GM12801 (cell line): ENCODE results near the gene PDAP1.

ENCODE experiments used
- CTCF ChIP-seq: IDR thresholded peaks from one replicate; pipeline ENCODE4 v1.5.1; 2011; ENCODE audit warnings: control low read depth; ENCODE audit not compliant: insufficient read length; ENCODE audit errors: extremely low read depth

Gene PDAP1

GRCh38 chr7:99408379-99409191 lies at the start of gene PDAP1, which contains the start of gene BUD31:
Gene PDAP1, minus strand, starts transcription at chr7:99408597. Its CDS starts 49 bp downstream, at chr7:99408548.
Gene BUD31, plus strand, starts transcription at chr7:99408969. Its CDS starts 2,124 bp downstream, at chr7:99411093.
- no peak for TF ChIP-seq CTCF

- TF ChIP-seq CTCF: no peak
Measured at GRCh38 chr7:99457650-99458493, 49.5 kb upstream of the PDAP1 start.

GRCh38 chr7:99457050-99457649 lies 48.8 kb upstream of the PDAP1 start:
- no peak for TF ChIP-seq CTCF

GRCh38 chr7:99456288-99456687 lies 47.9 kb upstream of the PDAP1 start:
- TF ChIP-seq CTCF: no peak

GRCh38 chr7:99455874-99456273 lies 47.5 kb upstream of the PDAP1 start:
- no peak for TF ChIP-seq CTCF

- TF ChIP-seq CTCF: no peak
Measured at GRCh38 chr7:99453105-99453504, 44.7 kb upstream of the PDAP1 start.

GRCh38 chr7:99452541-99452940 lies 44.1 kb upstream of the PDAP1 start:
- TF ChIP-seq CTCF: no peak
